ENCODE data around the gene ZNF444.

Gene ZNF444

DNA sequence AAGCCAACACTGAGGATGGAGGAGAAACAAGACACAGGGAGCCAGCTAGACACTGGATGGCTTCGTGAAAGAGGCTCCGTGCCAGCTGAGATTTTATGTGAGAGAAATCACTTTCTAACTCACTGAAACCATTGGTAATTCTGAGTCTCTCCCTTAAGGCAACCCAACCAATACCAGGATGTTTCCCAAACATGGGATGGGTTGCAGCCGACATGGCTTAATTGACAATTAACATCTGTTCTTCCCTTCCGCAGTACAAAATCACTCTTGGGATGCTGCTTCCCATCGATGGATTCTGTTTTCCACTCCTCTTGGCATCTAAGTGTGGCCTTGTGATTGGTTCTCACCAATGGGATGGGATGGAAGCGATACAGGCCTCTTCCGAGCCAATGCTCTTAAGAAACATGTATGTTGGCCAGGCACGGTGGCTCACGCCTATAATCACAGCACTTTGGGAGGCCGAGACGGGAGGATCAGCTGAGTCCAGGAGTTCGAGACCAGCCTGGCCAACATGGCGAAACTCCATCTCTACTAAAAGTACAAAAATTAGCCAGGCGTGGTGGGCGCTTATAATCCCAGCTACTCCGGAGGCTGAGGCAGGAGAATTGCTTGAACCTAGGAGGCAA is 17.7 kb upstream of the ZNF444 start:
- no peak for DNase-seq (ENCODE audit: low spot score)

DNA sequence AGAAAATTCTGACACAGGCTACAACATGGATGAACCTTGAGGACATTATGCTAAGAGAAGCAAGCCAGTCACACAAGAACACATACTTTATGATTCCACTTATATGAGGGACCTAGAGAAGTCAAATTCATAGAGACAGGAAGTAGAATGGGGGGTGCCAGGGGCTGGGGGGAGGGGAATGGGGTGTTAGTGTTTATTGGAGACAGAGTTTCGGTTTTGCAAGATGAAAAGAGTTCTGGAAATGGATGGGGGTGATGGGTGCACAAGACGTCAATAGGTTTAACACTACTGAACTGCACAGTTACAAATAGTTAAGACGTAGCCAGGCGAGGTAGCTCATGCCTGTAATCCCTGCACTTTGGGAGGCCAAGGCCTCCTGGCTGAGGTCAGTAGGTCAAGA is 16.5 kb upstream of the ZNF444 start:
- no peak for DNase-seq (ENCODE audit: low spot score)

DNA sequence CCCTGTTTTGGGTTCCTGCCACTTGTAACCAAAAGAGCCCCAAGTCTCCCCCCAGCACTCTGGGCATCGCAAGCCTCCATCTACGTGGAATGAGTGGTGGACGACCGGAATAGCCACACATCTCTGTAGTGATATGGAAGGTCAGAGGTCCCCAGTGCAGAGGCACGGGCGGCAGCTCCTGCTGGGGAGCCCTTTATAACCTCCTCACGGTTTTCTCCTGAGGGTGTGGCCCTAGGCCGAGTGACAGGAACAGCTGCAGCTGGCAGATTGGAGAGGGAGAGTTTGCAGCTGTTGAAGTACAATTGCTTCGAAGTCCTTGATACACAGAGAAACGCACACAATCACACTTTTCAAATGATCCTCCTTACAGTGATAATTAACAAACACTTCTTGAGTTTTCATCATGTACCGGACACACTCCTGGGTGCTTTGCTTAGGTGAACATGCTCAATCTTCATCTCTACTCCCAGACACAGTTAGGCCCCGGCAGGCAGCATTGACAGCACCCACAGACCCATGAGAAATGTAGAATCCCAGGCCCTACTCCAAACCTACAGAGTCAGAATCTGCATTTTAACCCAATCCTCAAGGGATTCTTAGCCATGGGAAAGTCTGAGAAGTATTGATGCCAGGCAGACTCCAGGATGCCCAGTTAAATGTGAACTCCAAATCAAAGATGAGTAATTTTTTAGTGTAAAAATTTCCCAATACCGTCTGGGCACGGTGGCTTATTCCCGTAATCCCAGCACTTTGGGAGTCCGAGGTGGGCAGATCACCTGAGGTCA is 15.1 kb upstream of the ZNF444 start:
- DNase-seq (ENCODE audit: low spot score), result no peak

- DNase-seq (ENCODE audit: low spot score), result no peak
These were observed 13.9 kb upstream of the ZNF444 start for GRCh38 chr19:56126983-56127780.

GRCh38 chr19:56130006-56130405 is 11.1 kb upstream of the ZNF444 start:
- no peak for DNase-seq (ENCODE audit: low spot score)

GRCh38 chr19:56131651-56132050 is 9.4 kb upstream of the ZNF444 start:
- no peak for DNase-seq (ENCODE audit: low spot score)

- DNase-seq (ENCODE audit: low spot score), result no peak
These were observed 8.7 kb upstream of the ZNF444 start for GRCh38 chr19:56132316-56132822.

DNA sequence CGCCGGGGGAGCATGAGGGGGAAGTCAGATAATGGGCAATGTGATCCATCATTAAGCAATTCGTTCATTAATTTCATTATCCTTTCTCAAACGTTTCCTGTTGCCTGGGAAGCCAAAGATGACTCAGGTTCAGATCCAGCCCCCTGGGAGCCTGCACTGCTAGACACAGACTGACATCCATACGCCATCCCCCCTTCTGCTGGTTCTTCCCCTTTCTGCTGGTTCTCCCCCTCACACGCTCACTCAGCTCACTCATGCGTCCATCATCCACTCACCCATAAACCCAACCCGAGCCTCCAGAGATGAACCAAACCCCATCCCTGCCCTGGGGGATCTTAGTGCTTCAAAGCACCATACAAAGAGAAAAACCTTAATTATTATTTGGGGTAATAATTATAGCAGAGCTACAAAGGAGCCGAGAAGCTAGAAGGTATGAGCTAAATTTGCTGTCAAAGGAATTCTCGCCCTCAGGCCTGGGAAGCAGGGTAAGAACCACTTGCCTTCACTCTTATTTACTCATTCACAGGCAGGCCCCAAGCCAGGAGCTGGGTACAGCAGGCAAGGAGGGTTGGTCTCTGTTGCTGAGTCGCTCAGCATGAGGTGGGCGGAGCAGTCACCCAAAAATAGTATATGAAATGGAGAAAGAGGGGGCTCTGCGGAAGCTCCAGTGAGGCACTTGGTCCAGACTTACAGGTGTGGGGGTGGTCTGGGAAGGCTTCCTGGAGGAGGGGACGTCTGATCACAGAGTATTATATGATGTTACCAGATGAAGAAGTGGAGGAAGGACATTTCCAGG is 7.0 kb upstream of the ZNF444 start:
- DNase-seq (ENCODE audit: low spot score), result no peak

GRCh38 chr19:56134654-56134921 is 6.5 kb upstream of the ZNF444 start:
- no peak for DNase-seq (ENCODE audit: low spot score)

DNA sequence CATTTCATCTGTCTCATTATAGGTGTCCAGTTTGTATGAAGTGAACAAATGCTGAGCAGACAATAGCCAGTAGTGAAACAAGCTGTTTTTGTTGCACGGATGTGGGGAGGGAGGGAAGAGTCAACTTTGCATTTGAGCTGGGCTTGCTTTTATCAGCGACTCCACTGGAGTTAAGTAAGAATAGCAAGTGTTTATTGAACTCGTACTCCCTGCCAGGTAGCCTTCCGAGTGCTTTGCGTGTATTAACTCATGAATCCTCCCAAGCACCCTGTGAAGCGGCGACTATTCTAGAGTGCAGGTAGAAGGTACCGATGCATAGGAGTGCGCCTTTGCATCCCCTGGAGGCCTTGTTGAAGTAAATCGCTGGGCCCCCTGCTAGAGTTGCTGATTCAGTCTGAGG is 4.7 kb upstream of the ZNF444 start:
- DNase-seq (ENCODE audit: low spot score), result no peak

DNA sequence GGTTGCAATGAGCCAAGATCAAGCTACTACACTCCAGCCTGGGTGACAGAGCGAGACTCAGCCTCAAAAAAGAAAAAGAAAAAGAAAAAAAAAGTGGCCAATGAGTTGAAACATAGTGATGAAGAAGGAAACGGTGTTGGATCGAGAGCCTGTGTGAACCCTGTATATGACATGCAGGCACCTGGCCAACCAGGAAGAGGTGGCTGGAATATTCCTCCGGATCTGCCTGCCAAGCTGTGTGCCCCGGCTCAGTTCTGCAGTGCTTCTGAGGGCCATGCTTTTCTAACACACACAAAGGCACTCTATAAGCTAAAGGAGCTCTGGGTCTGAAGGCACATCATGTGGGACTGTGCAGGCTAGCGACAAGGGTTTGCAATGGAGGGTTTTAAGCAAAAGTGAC is 3.7 kb upstream of the ZNF444 start:
- no peak for DNase-seq (ENCODE audit: low spot score)

DNA sequence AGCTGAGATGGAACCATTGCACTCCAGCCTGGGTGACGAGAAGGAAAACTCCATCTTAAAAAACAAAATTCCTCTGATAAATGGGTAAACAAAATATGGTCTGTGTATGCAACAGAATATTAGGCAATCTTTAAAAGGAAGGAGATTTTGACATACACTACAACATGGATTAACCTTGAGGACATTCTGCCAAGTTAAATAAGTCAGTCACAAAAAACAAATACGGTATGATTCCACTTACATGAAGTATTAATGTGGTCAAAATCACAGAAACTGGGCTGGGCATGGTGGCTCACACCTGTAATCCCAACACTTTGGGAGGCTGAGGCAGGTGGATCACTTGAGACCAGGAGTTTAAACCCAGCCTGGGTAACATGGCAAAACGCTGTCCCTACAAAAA is 3.0 kb upstream of the ZNF444 start:
- no peak for DNase-seq (ENCODE audit: low spot score)

DNA sequence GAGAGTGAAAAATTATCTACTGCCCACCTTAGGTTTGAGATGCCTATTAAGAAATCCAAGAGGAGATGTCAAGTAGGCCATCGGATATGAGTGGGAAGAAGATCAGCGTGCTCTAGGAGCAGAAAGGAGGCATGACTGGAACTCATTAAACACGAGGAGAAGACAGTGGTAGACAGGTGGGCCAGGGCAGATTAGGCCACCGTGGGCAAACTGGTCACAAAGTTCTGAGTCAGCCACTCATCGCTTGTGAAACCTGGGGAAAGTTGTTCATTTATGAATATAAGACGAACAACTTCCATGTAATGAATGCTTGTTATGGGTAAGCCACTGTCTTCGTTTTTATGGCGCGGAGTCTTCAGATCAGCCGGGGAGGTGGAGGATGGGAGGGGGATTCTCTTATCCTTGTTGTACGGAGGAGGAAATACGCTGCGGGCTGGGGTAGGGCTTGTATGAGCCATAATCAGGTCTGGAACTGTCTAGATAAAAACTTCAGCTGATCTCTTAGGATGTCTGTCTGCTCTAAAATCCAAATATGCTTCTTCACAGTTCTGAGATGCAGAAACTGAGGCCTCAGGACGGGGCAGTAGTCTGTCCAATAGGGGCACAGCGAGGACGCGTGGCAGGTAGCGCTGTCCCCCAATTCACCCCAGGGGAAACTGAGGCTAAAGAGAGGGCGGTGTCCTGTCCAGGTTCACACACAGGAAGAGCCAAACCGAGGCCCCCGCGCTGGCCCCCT is 1.1 kb upstream of the ZNF444 start:
- no peak for DNase-seq (ENCODE audit: low spot score)

GRCh38 chr19:56141417-56141993 is 418 bp downstream of the ZNF444 start:
- DNase-seq (ENCODE audit: low spot score), result no peak

DNA sequence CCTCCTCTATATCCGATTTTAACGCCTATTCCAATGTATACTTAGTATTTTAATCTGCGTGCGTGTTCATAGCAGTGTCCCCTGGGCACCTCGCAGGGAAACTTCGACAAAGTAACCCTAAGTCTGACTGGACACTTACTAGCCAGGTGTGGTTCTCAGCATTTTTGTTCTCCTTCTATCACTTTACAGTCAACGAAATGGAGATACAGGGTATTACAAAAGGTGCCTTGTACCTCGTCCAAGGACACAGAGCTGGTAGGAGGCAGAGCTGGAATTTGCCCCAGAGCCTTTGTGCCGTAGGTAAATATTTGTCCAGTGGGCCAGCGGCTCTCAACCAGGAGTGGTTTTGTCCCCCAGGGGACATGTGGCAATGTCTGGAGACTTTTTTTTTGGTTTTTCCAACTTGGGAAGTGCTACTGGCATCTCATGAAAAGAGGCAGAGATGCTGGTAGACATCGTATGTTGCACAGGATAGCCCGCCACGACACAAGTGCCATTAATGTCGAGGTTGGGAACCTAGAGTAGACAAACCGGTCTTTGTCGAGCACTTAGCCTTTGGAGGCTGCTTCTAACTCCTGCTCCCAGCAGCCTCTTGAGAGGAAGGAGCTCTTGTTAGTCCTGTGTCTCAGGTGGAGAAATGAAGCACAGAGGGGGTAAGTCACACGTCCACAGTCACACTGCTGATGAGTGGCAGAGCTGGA is 1.1 kb downstream of the ZNF444 start:
- no peak for DNase-seq (ENCODE audit: low spot score)

GRCh38 chr19:56142897-56143434 is 1.9 kb downstream of the ZNF444 start:
- no peak for DNase-seq (ENCODE audit: low spot score)

DNA sequence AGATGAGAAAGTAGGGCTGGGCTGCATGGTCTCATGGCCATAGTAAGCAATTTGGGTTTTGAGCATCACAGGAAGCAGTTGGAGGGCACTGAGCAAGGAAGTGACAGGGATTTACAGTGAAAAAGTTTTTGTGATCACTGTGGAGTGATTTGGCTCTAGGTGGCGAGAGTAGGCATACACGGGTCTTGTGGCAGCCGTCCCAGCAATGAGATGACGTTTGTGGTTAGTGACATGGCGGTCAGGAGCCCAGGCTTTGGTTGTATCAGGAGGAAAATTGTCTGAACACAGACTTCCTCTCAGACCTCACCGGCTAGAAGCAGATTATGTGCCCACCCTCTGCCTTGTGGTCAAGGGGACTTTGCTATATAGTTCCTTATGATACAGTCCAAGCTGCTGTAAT is 3.3 kb downstream of the ZNF444 start:
- DNase-seq (ENCODE audit: low spot score), result no peak

DNA sequence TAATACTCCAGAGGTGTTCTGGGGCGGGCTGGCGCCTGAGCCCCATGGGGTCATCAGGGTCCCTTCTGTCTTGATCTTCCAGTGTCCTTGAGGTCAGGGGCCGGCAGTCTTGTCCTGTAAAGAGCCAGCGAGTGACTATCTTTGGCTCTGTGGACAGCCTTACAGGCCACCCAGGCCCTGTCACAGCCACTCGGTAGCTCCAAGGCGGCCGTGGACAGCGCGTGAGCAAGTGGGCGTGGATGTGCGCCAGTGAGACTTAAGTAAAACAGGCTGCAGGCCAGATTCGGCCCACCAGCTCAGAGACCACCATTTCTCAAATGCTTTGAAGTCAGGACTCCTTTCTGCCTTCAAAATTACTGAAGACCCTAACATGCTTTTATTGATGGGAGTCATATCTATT is 3.7 kb downstream of the ZNF444 start:
- no peak for DNase-seq (ENCODE audit: low spot score)

DNA sequence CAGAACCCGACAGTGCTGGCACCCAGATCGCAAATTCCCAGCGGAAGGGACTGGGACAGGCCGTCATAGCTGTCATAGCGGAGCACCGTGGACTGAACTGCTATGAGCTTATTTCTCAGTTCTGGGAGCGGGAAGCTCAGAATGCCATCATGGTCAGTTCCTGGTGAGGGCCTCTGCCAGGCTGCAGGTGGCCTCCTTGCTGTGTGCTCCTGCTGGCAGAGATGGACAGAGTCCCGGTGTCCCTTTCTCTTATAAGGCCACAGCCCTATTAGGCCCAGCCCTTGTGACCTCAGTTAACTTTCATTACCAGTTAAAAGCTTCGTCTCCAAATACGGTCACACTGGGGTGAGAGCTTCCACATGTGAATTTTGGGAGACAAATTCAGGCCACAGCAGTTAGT is 4.6 kb downstream of the ZNF444 start:
- no peak for DNase-seq (ENCODE audit: low spot score)

DNA sequence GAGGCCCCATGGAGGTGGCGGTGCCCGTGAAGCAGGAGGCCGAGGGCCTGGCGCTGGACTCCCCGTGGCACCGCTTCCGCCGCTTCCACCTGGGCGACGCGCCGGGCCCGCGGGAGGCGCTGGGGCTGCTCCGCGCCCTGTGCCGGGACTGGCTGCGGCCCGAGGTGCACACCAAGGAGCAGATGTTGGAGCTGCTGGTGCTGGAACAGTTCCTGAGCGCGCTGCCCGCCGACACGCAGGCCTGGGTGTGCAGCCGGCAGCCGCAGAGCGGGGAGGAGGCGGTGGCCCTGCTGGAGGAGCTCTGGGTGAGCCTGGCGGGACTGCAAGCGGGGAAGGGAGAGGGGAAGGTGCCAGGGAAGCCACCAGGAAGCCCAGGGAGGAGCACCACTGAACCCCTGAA is 5.8 kb downstream of the ZNF444 start:
- peak; percentile 25 for DNase-seq (ENCODE audit: low spot score)

Measured in cerebellar cortex (tissue), 1 donor.